C4-2B (cell line): ENCODE data around the gene ARHGEF16.

Experiments used
- H3K27ac ChIP-seq: fragments of 450-650 bp; 2 replicates; pipeline ENCODE4 v1.5.1; 2017
- CTCF ChIP-seq: fragments of 450-650 bp; conservative IDR thresholded peaks from 2 replicates; pipeline ENCODE4 v1.5.1; 2017; ENCODE audit warnings: mild to moderate bottlenecking
- ZFX ChIP-seq: fragments of 450-650 bp; IDR thresholded peaks from 2 replicates; pipeline ENCODE4 v1.6.1; 2017

Gene ARHGEF16

GRCh38 chr1:3509721-3510120, 55.3 kb downstream of the ARHGEF16 start:
- H3K27ac ChIP-seq, result no peak overlapping the region
- no peak for TF ChIP-seq CTCF
- no peak for TF ChIP-seq ZFX

GRCh38 chr1:3510136-3510955, 55.9 kb downstream of the ARHGEF16 start:
- no peak for TF ChIP-seq ZFX
- H3K27ac ChIP-seq, result no peak overlapping the region

- TF ChIP-seq ZFX (no peak), CTCF (no peak)
- H3K27ac ChIP-seq, result no peak overlapping the region
Measured at GRCh38 chr1:3510956-3511250, 56.4 kb downstream of the ARHGEF16 start.

- no peak for TF ChIP-seq ZFX
- TF ChIP-seq CTCF, result no peak
- H3K27ac ChIP-seq, result no peak overlapping the region
Measured at GRCh38 chr1:3511306-3511705, 56.8 kb downstream of the ARHGEF16 start.

- H3K27ac ChIP-seq, result no peak overlapping the region
- TF ChIP-seq ZFX (no peak), CTCF (no peak)
Measured at GRCh38 chr1:3511856-3512255, 57.4 kb downstream of the ARHGEF16 start.

GRCh38 chr1:3514404-3514803, 59.9 kb downstream of the ARHGEF16 start:
- TF ChIP-seq CTCF (no peak), ZFX (no peak)

GRCh38 chr1:3515272-3515671, 60.8 kb downstream of the ARHGEF16 start:
- H3K27ac ChIP-seq, result no peak overlapping the region

More at GRCh38 chr1:3514404-3514803, 59.9 kb downstream of the ARHGEF16 start:
- no peak overlapping the region for H3K27ac ChIP-seq

More at GRCh38 chr1:3515272-3515671, 60.8 kb downstream of the ARHGEF16 start:
- no peak for TF ChIP-seq ZFX
- no peak for TF ChIP-seq CTCF
